VCaP (cell line): ENCODE measurements around the gene TTLL11.
A peak's percentile ranks its signal among the peaks of the same experiment; 100 is the strongest.

Source experiments
- H3K27ac ChIP-seq: fragments of 450-650 bp; 2 replicates; pipeline ENCODE4 v1.5.1; 2017
- TF ChIP-seq, protein P1 (sequence below): fragments of 450-650 bp; conservative IDR thresholded peaks from 2 replicates; pipeline ENCODE4 v1.5.1; 2017; ENCODE audit warnings: mild to moderate bottlenecking, moderate library complexity

The TTLL11 gene

DNA sequence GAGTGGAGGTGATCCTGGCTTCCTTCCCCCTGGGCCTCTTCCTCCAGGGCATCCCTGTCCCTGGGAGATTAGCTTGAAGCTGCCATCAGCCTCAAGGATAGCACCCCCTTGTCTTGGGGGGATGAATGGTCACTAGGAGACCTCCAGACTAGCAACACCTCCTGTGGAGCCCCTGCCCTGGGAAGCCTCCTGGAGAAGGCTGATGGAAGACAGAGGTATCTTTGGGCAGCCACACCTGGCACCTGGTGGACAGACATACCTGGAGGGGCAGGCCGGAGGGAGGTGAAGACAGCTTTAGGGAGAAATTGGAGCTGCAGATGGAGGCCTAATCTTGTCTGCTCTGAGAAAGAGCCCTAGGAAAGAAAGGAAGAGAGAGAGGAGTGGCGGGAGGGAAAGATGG is 9.0 kb upstream of the TTLL11 start:
- no peak overlapping the region for H3K27ac ChIP-seq
- TF ChIP-seq, protein P1, sequence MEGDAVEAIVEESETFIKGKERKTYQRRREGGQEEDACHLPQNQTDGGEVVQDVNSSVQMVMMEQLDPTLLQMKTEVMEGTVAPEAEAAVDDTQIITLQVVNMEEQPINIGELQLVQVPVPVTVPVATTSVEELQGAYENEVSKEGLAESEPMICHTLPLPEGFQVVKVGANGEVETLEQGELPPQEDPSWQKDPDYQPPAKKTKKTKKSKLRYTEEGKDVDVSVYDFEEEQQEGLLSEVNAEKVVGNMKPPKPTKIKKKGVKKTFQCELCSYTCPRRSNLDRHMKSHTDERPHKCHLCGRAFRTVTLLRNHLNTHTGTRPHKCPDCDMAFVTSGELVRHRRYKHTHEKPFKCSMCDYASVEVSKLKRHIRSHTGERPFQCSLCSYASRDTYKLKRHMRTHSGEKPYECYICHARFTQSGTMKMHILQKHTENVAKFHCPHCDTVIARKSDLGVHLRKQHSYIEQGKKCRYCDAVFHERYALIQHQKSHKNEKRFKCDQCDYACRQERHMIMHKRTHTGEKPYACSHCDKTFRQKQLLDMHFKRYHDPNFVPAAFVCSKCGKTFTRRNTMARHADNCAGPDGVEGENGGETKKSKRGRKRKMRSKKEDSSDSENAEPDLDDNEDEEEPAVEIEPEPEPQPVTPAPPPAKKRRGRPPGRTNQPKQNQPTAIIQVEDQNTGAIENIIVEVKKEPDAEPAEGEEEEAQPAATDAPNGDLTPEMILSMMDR, result no peak

DNA sequence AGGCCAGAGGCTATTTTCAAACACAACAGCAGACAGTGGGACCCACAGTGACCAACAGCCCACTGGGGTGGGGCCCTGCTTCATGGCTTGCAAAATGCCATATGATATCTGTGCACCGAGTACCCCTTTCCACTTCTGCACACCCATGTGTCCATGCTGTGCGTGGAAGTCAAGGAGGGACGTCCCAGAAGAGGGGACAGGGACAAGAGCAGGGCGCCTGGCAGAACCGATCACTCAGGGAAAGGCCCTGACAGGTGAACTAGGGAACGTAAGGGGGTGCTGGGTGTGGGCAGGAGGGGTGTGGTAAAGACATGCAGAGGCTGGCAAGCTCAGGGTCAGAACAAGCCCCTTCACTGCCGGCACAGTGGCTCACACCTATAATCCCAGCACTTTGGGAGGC is 7.6 kb upstream of the TTLL11 start:
- TF ChIP-seq, protein P1, result no peak

DNA sequence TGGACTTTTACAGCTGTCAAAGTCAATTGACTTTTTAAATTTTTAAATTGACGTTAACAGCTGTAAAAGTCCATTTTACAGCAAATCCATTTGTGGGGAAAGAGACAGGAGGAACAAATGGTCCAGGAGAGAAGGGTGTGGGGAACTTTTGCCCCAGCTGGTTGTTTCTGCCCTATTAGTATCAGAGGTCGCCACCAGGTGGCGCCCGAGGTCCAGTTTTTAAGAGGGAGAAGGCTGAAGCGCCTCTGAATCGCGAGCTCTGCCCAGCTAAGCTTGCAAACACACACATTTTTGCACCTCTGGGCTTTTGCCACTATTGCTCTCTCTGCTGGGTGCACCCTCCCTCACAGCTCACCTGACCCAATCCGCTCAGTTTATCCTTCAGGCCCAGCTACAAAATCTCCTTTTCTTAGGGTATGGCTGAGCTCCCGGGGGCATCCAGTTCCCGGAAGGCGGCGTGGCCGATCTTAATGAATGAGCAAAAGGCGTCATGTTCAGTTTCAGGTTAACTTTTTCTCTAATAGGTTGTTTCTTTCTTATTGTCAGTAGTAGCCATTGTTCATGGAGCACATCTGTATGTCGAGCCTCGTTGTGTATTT is 6.3 kb upstream of the TTLL11 start:
- H3K27ac ChIP-seq, result no peak overlapping the region
- TF ChIP-seq, protein P1, result peak; percentile 91

More for the DNA sequence above, 7.6 kb upstream of the TTLL11 start:
- no peak overlapping the region for H3K27ac ChIP-seq

DNA sequence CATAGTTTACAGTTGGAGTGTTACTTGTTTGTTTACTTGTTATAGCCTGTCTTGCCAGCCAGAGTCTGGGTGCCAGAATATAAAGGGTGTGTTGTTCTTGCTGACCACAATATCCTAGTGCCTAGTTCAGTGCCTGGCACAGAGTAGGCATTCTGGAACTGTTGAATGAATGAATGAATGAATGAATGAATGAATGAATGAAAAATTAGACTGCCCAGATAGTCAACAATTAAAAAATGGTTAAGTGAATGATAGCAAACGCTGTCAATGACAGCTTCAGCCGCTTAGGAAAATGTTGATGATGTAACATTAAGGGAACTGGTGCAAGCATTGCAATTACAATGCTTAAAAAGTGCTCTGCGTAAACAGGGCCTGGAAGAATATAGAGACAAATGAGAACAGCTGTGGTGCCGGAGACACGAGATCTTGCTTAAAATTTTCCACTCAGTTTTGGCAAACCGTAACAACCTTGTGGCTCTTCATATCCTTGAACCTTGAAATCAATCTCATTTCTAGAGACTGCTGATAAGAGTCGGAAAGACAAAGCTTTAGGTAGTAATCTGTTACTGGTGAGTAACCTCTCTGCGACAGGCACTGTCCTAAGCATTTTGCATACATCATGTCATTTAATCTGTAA is 4.7 kb upstream of the TTLL11 start:
- TF ChIP-seq, protein P1, result no peak
- no peak overlapping the region for H3K27ac ChIP-seq

DNA sequence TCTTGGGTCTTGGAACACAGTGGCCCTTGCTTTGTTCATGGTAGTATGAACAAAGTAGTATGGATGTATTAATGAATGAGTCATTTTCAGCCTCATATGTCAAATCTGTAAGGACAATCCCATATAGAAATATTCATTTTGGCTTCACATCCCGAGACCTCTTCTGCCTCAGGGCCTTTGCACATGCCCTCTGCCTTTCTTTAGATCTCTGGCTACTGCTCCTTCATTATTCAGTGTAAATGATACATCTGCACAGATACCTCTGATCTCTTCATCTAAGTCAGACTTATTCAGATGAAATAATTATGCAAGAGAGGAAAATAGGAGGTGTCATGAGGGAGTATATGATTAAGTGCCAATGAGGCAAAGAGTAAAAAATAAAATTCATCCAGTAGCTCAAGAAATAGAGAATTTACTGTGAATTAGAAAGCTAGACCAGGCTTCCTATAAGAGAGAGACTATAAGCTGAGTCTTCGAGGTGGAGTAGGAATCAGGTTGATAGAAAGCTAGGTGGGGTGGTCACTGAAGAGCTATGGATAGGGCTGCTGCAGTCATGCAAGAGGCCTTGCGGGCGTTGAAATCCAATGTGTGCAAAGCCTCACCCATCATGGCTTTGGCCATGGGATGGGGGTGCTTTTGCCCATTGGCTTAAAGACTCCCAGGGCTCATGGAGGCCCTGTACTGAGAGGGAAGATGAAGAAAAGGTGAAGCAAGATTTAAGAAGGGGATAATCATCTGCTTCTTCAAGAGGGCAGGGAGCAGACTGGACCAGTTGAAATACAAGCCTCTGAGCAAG is 3.7 kb upstream of the TTLL11 start:
- TF ChIP-seq, protein P1, result no peak
- H3K27ac ChIP-seq, result no peak overlapping the region

DNA sequence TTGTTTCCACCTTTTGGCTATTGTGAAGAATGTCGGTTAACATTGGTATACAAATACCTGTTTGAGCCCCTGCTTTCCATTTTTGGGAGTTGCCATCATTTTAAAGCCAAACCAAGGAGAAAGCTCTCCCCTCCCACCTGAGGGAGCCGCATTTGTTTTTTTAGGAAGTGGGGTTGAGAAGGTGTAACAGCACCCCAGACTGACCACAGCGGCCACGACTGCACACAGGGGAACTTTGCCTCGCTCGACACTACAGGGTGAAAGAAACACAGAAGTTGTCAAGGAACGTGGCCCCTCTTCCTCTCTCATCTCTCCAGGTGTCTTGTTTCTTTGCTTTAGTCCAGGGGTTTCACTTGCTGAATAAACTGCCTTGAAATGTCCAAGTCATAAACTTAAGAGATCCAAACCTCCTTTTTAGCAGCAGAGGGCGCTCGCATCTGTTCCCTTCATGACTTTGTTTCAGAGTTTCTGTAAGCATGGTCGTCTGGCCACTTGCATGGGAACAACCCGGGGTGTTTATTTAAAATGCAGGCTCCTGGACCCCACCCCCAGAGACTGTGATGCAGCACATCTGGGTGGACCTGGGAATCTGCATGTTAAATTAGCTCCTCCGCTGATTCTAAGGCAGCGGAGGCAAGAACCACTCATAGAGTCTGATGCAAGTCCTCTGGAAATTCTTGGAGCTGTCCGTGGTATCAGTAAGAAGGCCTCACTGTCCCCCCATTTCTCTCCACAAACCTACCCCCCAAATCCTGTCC is 2.1 kb upstream of the TTLL11 start:
- TF ChIP-seq, protein P1, result peak; percentile 88
- H3K27ac ChIP-seq, result no peak overlapping the region
